K562 (cell line): ENCODE data around the gene RSPH9. TPM values are rescaled to one million over a fixed set of nuclear protein-coding genes. Genes with fewer than 3 reads are reported as not detected.

ENCODE experiments used
- CAMTA2 ChIP-seq: fragments of 250-450 bp; sonication (Bioruptor Pico); conservative IDR thresholded peaks from 2 replicates; pipeline ENCODE4 v1.5.1; 2022
- CBFA2T3 ChIP-seq: fragments of 450-650 bp; IDR thresholded peaks from 2 replicates; pipeline ENCODE4 v1.6.1; 2017
- EGR1 ChIP-seq: fragments of 450-650 bp; conservative IDR thresholded peaks from 2 replicates; pipeline ENCODE4 v1.6.1; 2017; ENCODE audit warnings: mild to moderate bottlenecking
- EHMT2 ChIP-seq: fragments of 450-650 bp; IDR thresholded peaks from 2 replicates; pipeline ENCODE4 v1.6.1; 2018; ENCODE audit warnings: antibody characterized with exemption
- FIP1L1 ChIP-seq: fragments of 200-400 bp; formaldehyde crosslinking; IDR thresholded peaks from 2 replicates; pipeline ENCODE4 v1.6.1; 2018; ENCODE audit warnings: mild to moderate bottlenecking, low read depth, low read length; ENCODE audit not compliant: poor library complexity, severe bottlenecking
- FOSL1 ChIP-seq: fragments of 200-800 bp; sonication (Bioruptor generic); conservative IDR thresholded peaks from 2 replicates; pipeline ENCODE4 v1.6.1; 2016; ENCODE audit warnings: missing genetic modification characterization, missing compliant biosample characterization
- FOXJ2 ChIP-seq: fragments of 200-800 bp; sonication (Bioruptor generic); IDR thresholded peaks from 2 replicates; pipeline ENCODE4 v1.6.1; 2016; ENCODE audit warnings: missing genetic modification characterization, missing compliant biosample characterization
- FOXO4 ChIP-seq: fragments of 450-650 bp; formaldehyde crosslinking; IDR thresholded peaks from 2 replicates; pipeline ENCODE4 v1.4.0; 2020; ENCODE audit warnings: mild to moderate bottlenecking, moderate library complexity
- GABPA ChIP-seq: fragments of 200-800 bp; sonication (Bioruptor generic); conservative IDR thresholded peaks from 2 replicates; pipeline ENCODE4 v1.6.1; 2016; ENCODE audit warnings: low read depth, missing genetic modification characterization, missing compliant biosample characterization
- HMGN3 ChIP-seq: IDR thresholded peaks from 2 replicates; pipeline ENCODE4 v1.6.1; 2011; ENCODE audit warnings: borderline replicate concordance, low read depth, mild to moderate bottlenecking, mixed read lengths, low read length; ENCODE audit not compliant: insufficient read length; ENCODE audit errors: extremely low read depth
- MAFF ChIP-seq: IDR thresholded peaks from 2 replicates; pipeline ENCODE4 v1.6.1; 2012; ENCODE audit warnings: low read length, improper control_type of control experiment
- MAFG ChIP-seq: fragments of 450-650 bp; conservative IDR thresholded peaks from 2 replicates; pipeline ENCODE4 v1.6.1; 2016; ENCODE audit warnings: missing genetic modification characterization, missing compliant biosample characterization
- MYC ChIP-seq, 2 experiments: fragments of 250-450 bp in 1 of 2; sonication (Bioruptor Pico) in 1 of 2; IDR thresholded peaks; 2 replicates each; pipeline versions ENCODE4 v1.5.1 to v1.6.1; 2012 to 2021; ENCODE audit warnings: low read depth in 2 of 2, borderline replicate concordance in 1 of 2, improper control_type of control experiment in 1 of 2, low read length in 1 of 2, mild to moderate bottlenecking in 1 of 2, moderate library complexity in 1 of 2
- NCOA4 ChIP-seq: fragments of 450-650 bp; IDR thresholded peaks from 2 replicates; pipeline ENCODE4 v1.6.1; 2018; ENCODE audit warnings: mild to moderate bottlenecking; ENCODE audit not compliant: partially characterized antibody
- POLR2A ChIP-seq: fragments of 450-650 bp; conservative IDR thresholded peaks from 2 replicates; pipeline ENCODE4 v1.6.1; 2016
- POLR2G ChIP-seq: fragments of 200-400 bp; formaldehyde crosslinking; IDR thresholded peaks from 2 replicates; pipeline ENCODE4 v1.6.1; 2017; ENCODE audit warnings: low read depth, mild to moderate bottlenecking, antibody characterized with exemption, low read length, moderate library complexity
- PTRF ChIP-seq: fragments of 450-650 bp; IDR thresholded peaks from 2 replicates; pipeline ENCODE4 v1.6.1; 2016; ENCODE audit warnings: mild to moderate bottlenecking, missing genetic modification characterization, missing compliant biosample characterization
- RFX7 ChIP-seq: fragments of 250-450 bp; sonication (Bioruptor Pico); IDR thresholded peaks from 2 replicates; pipeline ENCODE4 v1.5.1; 2021; ENCODE audit warnings: mild to moderate bottlenecking
- TAL1 ChIP-seq: fragments of 450-650 bp; IDR thresholded peaks from 2 replicates; pipeline ENCODE4 v1.6.1; 2016; ENCODE audit warnings: mild to moderate bottlenecking
- TBP ChIP-seq: optimal IDR thresholded peaks from 2 replicates; pipeline ENCODE3; 2011; ENCODE audit warnings: low read depth, low read length, improper control_type of control experiment
- THAP7 ChIP-seq: fragments of 250-450 bp; sonication (Bioruptor Pico); IDR thresholded peaks from 2 replicates; pipeline ENCODE4 v1.5.0; 2021
- ZEB2 ChIP-seq: fragments of 450-650 bp; IDR thresholded peaks from 2 replicates; pipeline ENCODE4 v1.6.1; 2016
- ZFP30 ChIP-seq: fragments of 250-450 bp; sonication (Bioruptor Pico); IDR thresholded peaks from 2 replicates; pipeline ENCODE4 v1.8.0; 2022; ENCODE audit warnings: moderate library complexity, mild to moderate bottlenecking, inconsistent platforms, borderline replicate concordance
- ZNF232 ChIP-seq: sonication (generic); formaldehyde crosslinking; IDR thresholded peaks from 2 replicates; pipeline ENCODE4 v1.8.0; 2022; ENCODE audit warnings: mild to moderate bottlenecking, missing genetic modification reagents
- ZNF766 ChIP-seq: fragments of 200-800 bp; sonication (Bioruptor generic); conservative IDR thresholded peaks from 2 replicates; pipeline ENCODE4 v1.6.1; 2016; ENCODE audit warnings: missing genetic modification characterization, missing compliant biosample characterization
- polyA plus RNA-seq, 8 experiments: library from polyadenylated mRNA; depleted of rRNA in 4 of 8; stranded (reverse) in 5 of 8; unstranded in 3 of 8; fragments of >200 nt; fragmentation: Nextera tagmentation in 2 of 8; fragmentation: Illumina TruSeq in 1 of 8; extraction: Ambion mirVana in 2 of 8; extraction: Trizol in 1 of 8; gene quantifications; 2 replicates each; pipeline versions ENCODE4 v1.2.1 to v1.2.3, GENCODE V29; 2011 to 2014; ENCODE audit warnings: inconsistent platforms in 1 of 8, missing spikeins in 1 of 8
- total RNA-seq, 7 experiments: library from RNA; depleted of rRNA in 6 of 7; stranded (reverse); fragments of >200 nt in 6 of 7; fragmentation: Illumina TruSeq in 2 of 7; extraction: Trizol in 2 of 7; gene quantifications; 2 replicates each; pipeline versions ENCODE4 v1.2.1 to v1.2.3, GENCODE V29; 2011 to 2021; ENCODE audit warnings: low replicate concordance in 1 of 7
- TF ChIP-seq, protein P1 (sequence below): sonication (generic); formaldehyde crosslinking; IDR thresholded peaks from 2 replicates; pipeline ENCODE4 v1.8.1; 2022; ENCODE audit warnings: missing genetic modification reagents

Gene RSPH9
- total and polyA plus RNA-seq, 9 of the 15 experiments (the other 6 are each of a cell fraction or from before 2014, with no cell fraction given): 0.05 to 0.60 (median 0.39) TPM; not detected in 6

GRCh38 chr6:43616725-43617472 lies 27.9 kb upstream of the RSPH9 start (continued):
- no peak for TF ChIP-seq EHMT2
- TF ChIP-seq FOXJ2 (tag): no peak
- TF ChIP-seq RFX7 (CRISPR knock-in tag): no peak
- TF ChIP-seq, protein P1, sequence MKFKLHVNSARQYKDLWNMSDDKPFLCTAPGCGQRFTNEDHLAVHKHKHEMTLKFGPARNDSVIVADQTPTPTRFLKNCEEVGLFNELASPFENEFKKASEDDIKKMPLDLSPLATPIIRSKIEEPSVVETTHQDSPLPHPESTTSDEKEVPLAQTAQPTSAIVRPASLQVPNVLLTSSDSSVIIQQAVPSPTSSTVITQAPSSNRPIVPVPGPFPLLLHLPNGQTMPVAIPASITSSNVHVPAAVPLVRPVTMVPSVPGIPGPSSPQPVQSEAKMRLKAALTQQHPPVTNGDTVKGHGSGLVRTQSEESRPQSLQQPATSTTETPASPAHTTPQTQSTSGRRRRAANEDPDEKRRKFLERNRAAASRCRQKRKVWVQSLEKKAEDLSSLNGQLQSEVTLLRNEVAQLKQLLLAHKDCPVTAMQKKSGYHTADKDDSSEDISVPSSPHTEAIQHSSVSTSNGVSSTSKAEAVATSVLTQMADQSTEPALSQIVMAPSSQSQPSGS (CRISPR knock-in tag): no peak
- TF ChIP-seq FOXO4 (CRISPR knock-in tag): no peak
- TF ChIP-seq ZEB2: no peak
- TF ChIP-seq CAMTA2 (CRISPR knock-in tag): no peak
- no peak for TF ChIP-seq ZNF232 (CRISPR knock-in tag)
- TF ChIP-seq GABPA (tag): no peak
- TF ChIP-seq FIP1L1: no peak
- no peak for TF ChIP-seq EGR1
- TF ChIP-seq MYC (IDR thresholded peaks at IDR 0.05; ENCODE audit: low read depth, low read length): 0 out of 2 replicates have a peak, but pooled peaks have one; percentile 29
- TF ChIP-seq MYC (CRISPR knock-in tag; IDR thresholded peaks at IDR 0.05; ENCODE audit: borderline replicate concordance, low read depth): peak; percentile 63; the same call in 1 of the 2 replicates
- 0 out of 2 replicates have a peak, but pooled peaks have one; percentile 14 for TF ChIP-seq POLR2G
- no peak for TF ChIP-seq ZFP30
- TF ChIP-seq MAFG (tag): no peak
- no peak for TF ChIP-seq TBP
- TF ChIP-seq CBFA2T3: peak; percentile 71
- TF ChIP-seq PTRF (tag): no peak
- no peak for TF ChIP-seq POLR2A
- TF ChIP-seq MAFF: no peak
- no peak for TF ChIP-seq HMGN3
- no peak for TF ChIP-seq NCOA4
- no peak for TF ChIP-seq ZNF766
- 0 out of 2 replicates have a peak, but pooled peaks have one; percentile 29 for TF ChIP-seq FOSL1 (tag)
- no peak for TF ChIP-seq THAP7
- TF ChIP-seq TAL1: peak; percentile 68
